Astrocyte (in vitro differentiated cells and primary cell): ENCODE data around the gene GPATCH2. TPM values are rescaled to one million over a fixed set of nuclear protein-coding genes. Genes with fewer than 3 reads are reported as not detected.

Experiments used
- DNase-seq: peaks from one replicate; pipeline ENCODE4 v3.0.0-alpha.2; 2010; ENCODE audit warnings: low read depth
- FAIRE-seq: peaks from 2 replicates; lab custom pipeline; 2011; peaks lifted over from hg19 to GRCh38; lab: Jason Lieb, UNC
- H2AFZ ChIP-seq: 2 replicates; pipeline ENCODE4 v1.6.0; 2012; ENCODE audit warnings: low read depth, low read length, inconsistent platforms
- H3K27ac ChIP-seq: 2 replicates; pipeline ENCODE4 v1.5.1; 2011; ENCODE audit warnings: low read depth, low read length, inconsistent platforms
- H3K27me3 ChIP-seq: 2 replicates; pipeline ENCODE4 v1.6.0; 2011; ENCODE audit warnings: low read length, inconsistent platforms; ENCODE audit not compliant: insufficient read depth
- H3K36me3 ChIP-seq: 2 replicates; pipeline ENCODE4 v1.5.1; 2011; ENCODE audit warnings: low read length, inconsistent platforms; ENCODE audit not compliant: insufficient read depth
- H3K4me1 ChIP-seq: 2 replicates; pipeline ENCODE4 v1.5.1; 2011; ENCODE audit warnings: low read length, inconsistent platforms; ENCODE audit not compliant: insufficient read depth
- H3K4me2 ChIP-seq: 2 replicates; pipeline ENCODE4 v1.6.0; 2012; ENCODE audit warnings: low read length, inconsistent platforms
- H3K4me3 ChIP-seq: 2 replicates; pipeline ENCODE4 v1.5.1; 2011; ENCODE audit warnings: low read depth, mild to moderate bottlenecking, low read length, inconsistent platforms; ENCODE audit not compliant: insufficient read depth
- H3K79me2 ChIP-seq: 2 replicates; pipeline ENCODE4 v1.6.0; 2012; ENCODE audit warnings: mild to moderate bottlenecking, low read length, inconsistent platforms; ENCODE audit not compliant: insufficient read depth
- H3K9ac ChIP-seq: 2 replicates; pipeline ENCODE4 v1.6.0; 2012; ENCODE audit warnings: mild to moderate bottlenecking, low read length, inconsistent platforms
- H3K9me3 ChIP-seq: 2 replicates; pipeline ENCODE4 v1.5.1; 2012; ENCODE audit warnings: low read depth, mild to moderate bottlenecking, low read length, inconsistent platforms; ENCODE audit not compliant: insufficient read depth
- H4K20me1 ChIP-seq: 2 replicates; pipeline ENCODE4 v1.6.0; 2012; ENCODE audit warnings: low read length, inconsistent platforms; ENCODE audit not compliant: insufficient read depth
- H3K27ac Mint-ChIP-seq: one replicate; pipeline ENCODE4 v1.8.0; 2021; ENCODE audit warnings: mild to moderate bottlenecking, mixed read lengths; ENCODE audit not compliant: unreplicated experiment
- H3K27me3 Mint-ChIP-seq: one replicate; pipeline ENCODE4 v1.8.0; 2021; ENCODE audit warnings: low read depth, mixed read lengths; ENCODE audit not compliant: unreplicated experiment
- H3K36me3 Mint-ChIP-seq: one replicate; pipeline ENCODE4 v1.8.0; 2021; ENCODE audit warnings: low read depth, mixed read lengths; ENCODE audit not compliant: unreplicated experiment
- H3K4me1 Mint-ChIP-seq: one replicate; pipeline ENCODE4 v1.8.0; 2021; ENCODE audit warnings: low read depth, mixed read lengths; ENCODE audit not compliant: unreplicated experiment
- H3K4me3 Mint-ChIP-seq: one replicate; pipeline ENCODE4 v1.8.0; 2021; ENCODE audit warnings: mild to moderate bottlenecking, moderate library complexity, mixed read lengths; ENCODE audit not compliant: unreplicated experiment
- H3K9me3 Mint-ChIP-seq: one replicate; pipeline ENCODE4 v1.8.0; 2021; ENCODE audit warnings: mild to moderate bottlenecking, mixed read lengths; ENCODE audit not compliant: unreplicated experiment
- CTCF ChIP-seq: IDR thresholded peaks from 2 replicates; pipeline ENCODE4 v1.5.1; 2011; ENCODE audit warnings: low read depth, mild to moderate bottlenecking, inconsistent platforms, low read length, moderate library complexity; ENCODE audit not compliant: insufficient read depth
- EZH2 ChIP-seq: IDR thresholded peaks from 2 replicates; pipeline ENCODE4 v1.6.1; 2012; ENCODE audit warnings: mild to moderate bottlenecking, low read length, inconsistent platforms; ENCODE audit not compliant: insufficient read depth
- total RNA-seq: library from RNA; stranded (reverse); gene quantifications from 2 replicates; pipeline ENCODE4 v1.2.1, GENCODE V29; 2021

Gene GPATCH2
- total RNA-seq, 1 donor from 2014 or later = 14.1 TPM

- H3K4me3 Mint-ChIP-seq = no peak overlapping the region
- Histone ChIP-seq H3K27me3 (no peaks in the 10 kb centered on the region), H3K4me1 (no peaks in the 10 kb centered on the region), H3K27ac (no peak overlapping the region), H2AFZ (no peak overlapping the region), H3K36me3 (no peaks in the 10 kb centered on the region), H3K4me2 (no peak overlapping the region), H3K79me2 (peaks cover 2% of the 10 kb centered on the region), H3K9ac (no peak overlapping the region), H4K20me1 (no peaks in the 10 kb centered on the region), H3K9me3 (no peaks in the 10 kb centered on the region), H3K4me3 (no peak overlapping the region)
- no peaks in the 10 kb centered on the region for H3K4me1 Mint-ChIP-seq
- no peaks in the 10 kb centered on the region for H3K36me3 Mint-ChIP-seq
- DNase-seq = no peak
- no peak for FAIRE-seq
- H3K27me3 Mint-ChIP-seq = no peaks in the 10 kb centered on the region
- peak overlapping the region; percentile 26 for H3K27ac Mint-ChIP-seq
- TF ChIP-seq CTCF (no peak), EZH2 (no peak)
- no peaks in the 10 kb centered on the region for H3K9me3 Mint-ChIP-seq
These were observed 95.1 kb downstream of the GPATCH2 start for GRCh38 chr1:217535601-217536377.

GRCh38 chr1:217534566-217534965, 96.3 kb downstream of the GPATCH2 start:
- Mint-ChIP-seq H3K4me1 (no peaks in the 10 kb centered on the region), H3K27me3 (no peaks in the 10 kb centered on the region), H3K36me3 (no peaks in the 10 kb centered on the region), H3K9me3 (no peaks in the 10 kb centered on the region), H3K27ac (no peak overlapping the region), H3K4me3 (no peak overlapping the region)
- H3K79me2 ChIP-seq = no peaks in the 10 kb centered on the region
- no peaks in the 10 kb centered on the region for H3K27me3 ChIP-seq
- no peak overlapping the region for H3K9ac ChIP-seq
- no peaks in the 10 kb centered on the region for H4K20me1 ChIP-seq
- TF ChIP-seq EZH2 (no peak), CTCF (no peak)
- H2AFZ ChIP-seq = no peak overlapping the region
- H3K27ac ChIP-seq = no peak overlapping the region
- no peak for FAIRE-seq
- H3K9me3 ChIP-seq = no peaks in the 10 kb centered on the region
- DNase-seq = no peak
- no peaks in the 10 kb centered on the region for H3K36me3 ChIP-seq
- H3K4me2 ChIP-seq = no peak overlapping the region
- no peak overlapping the region for H3K4me3 ChIP-seq
- H3K4me1 ChIP-seq = no peaks in the 10 kb centered on the region

GRCh38 chr1:217528271-217528670, 102.6 kb downstream of the GPATCH2 start:
- Histone ChIP-seq H2AFZ (no peak overlapping the region), H3K36me3 (no peaks in the 10 kb centered on the region), H3K27me3 (no peaks in the 10 kb centered on the region), H3K79me2 (no peaks in the 10 kb centered on the region), H3K4me3 (no peak overlapping the region), H3K4me2 (no peak overlapping the region), H3K27ac (no peak overlapping the region), H3K9ac (no peak overlapping the region), H3K9me3 (no peaks in the 10 kb centered on the region), H3K4me1 (peaks cover 11% of the 10 kb centered on the region), H4K20me1 (peaks cover 8% of the 10 kb centered on the region)
- peaks cover 4% of the 10 kb centered on the region for H3K4me1 Mint-ChIP-seq
- no peaks in the 10 kb centered on the region for H3K27me3 Mint-ChIP-seq
- DNase-seq = peak; percentile 50
- H3K4me3 Mint-ChIP-seq = no peak overlapping the region
- H3K27ac Mint-ChIP-seq = no peak overlapping the region
- no peak for FAIRE-seq
- H3K9me3 Mint-ChIP-seq = peaks cover 2% of the 10 kb centered on the region
- TF ChIP-seq CTCF (no peak), EZH2 (no peak)
- H3K36me3 Mint-ChIP-seq = peaks cover 4% of the 10 kb centered on the region
